Measurements from ENCODE around the gene WNK2. TPM values are rescaled to one million over a fixed set of nuclear protein-coding genes. Genes with fewer than 3 reads are reported as not detected.

The WNK2 gene
- total RNA-seq, 1 donor from 2014 or later = 12.6 TPM

DNA sequence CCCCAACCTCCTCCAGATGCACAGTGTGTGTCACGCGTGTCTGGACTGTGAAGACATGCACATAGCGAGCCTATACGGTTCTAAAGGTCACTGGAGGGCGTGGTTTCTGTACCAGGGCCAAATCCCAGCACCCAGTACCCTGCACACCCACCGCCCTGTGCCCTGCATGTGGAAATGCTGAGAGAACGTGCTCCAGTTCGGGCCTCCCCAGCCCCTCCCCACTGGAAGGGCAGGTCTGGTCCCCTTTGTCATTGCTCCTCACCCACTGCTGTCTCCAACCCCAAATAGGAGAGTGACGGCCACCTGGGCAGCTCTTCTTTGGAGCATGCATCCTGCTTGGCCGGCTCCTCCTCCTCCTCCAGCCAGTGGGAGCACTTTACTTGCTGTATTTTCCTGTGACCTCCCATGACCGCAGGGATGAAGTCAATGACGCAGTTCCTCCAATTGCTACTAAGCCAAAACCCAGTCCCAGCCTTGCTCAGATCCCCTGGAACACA is 116.7 kb downstream of the WNK2 start:
- no peak for FAIRE-seq
- DNase-seq (ENCODE audit: low spot score in 2 of 2) = peak in 1 of 2 donors; percentile 6

GRCh38 chr9:93301291-93301811 is 117.4 kb downstream of the WNK2 start:
- FAIRE-seq (no peak), DNase-seq (ENCODE audit: low spot score in 2 of 2) (peak in 1 of 2 donors; percentile 5)

DNA sequence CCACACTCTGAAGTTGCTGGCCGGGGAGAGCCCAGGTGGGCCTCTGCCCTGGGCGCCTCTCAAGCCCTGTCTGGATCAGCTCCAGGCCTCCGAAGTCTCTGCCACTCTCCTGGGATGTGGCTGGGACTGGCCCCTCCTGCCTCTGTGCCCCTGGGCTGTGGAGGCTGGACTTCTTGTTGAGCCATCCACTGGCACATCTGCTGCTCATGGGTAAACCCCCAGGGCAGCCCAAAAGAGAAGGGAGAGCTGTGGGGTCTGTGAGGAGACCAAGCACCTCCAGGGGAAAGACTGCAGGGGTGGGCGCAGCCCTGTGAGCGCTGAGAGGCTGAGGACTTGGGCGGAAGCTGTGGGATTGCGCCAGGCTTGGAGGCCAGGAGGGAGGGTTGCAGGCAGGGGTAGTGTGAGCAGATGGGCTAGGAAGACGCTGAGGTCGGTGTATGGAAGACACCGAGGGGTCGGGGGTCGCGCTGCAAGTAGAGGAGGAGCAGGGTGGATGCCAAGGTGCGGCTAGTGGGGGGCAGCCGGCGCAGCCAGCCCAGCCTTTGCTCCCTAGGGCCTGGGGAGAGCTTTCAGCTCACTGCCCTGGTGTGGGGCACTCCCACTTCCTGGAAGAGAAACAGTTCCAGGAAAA is 118.1 kb downstream of the WNK2 start:
- DNase-seq (ENCODE audit: low spot score in 2 of 2) (peak in 1 of 2 donors; percentile 7), FAIRE-seq (no peak)

DNA sequence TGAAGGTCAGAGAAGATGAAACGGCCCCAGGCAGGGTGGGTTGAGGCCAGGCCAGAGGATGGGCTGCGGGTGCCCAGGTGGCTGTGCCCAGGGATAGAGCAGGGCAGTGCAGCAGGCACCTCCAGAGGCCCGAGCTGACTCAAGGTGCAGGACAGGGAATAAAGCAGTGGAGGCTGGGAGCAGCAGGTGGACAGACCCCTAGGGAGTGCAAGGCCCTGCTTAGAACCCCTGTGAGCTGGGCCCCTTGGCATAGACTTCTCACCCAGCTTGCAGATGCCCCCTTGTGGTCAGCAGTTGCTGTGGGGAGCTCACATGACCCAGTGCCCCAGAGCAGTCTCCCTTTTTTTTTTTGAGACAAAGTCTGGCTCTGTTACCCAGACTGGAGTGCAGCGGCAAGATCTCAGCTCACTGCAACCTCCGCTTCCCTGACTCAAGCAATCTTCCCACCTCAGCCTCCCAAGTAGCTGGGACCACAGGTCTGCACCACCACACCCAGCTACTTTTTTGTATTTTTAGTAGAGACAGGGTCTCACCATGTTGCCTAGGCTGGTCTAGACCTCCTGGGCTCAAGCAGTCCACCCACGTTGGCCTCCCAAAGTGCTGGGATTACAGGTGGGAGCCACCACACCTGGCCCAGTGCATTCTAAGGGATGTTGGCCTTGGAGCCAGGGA is 118.8 kb downstream of the WNK2 start:
- DNase-seq (ENCODE audit: low spot score in 2 of 2) (peak; percentile 59), FAIRE-seq (no peak)

GRCh38 chr9:93303258-93303771 is 119.4 kb downstream of the WNK2 start:
- FAIRE-seq (no peak), DNase-seq (ENCODE audit: low spot score in 2 of 2) (peak in 1 of 2 donors; percentile 6)

GRCh38 chr9:93303806-93304573 is 120.1 kb downstream of the WNK2 start:
- DNase-seq (ENCODE audit: low spot score in 2 of 2) = peak in 1 of 2 donors; percentile 11
- FAIRE-seq = no peak

DNA sequence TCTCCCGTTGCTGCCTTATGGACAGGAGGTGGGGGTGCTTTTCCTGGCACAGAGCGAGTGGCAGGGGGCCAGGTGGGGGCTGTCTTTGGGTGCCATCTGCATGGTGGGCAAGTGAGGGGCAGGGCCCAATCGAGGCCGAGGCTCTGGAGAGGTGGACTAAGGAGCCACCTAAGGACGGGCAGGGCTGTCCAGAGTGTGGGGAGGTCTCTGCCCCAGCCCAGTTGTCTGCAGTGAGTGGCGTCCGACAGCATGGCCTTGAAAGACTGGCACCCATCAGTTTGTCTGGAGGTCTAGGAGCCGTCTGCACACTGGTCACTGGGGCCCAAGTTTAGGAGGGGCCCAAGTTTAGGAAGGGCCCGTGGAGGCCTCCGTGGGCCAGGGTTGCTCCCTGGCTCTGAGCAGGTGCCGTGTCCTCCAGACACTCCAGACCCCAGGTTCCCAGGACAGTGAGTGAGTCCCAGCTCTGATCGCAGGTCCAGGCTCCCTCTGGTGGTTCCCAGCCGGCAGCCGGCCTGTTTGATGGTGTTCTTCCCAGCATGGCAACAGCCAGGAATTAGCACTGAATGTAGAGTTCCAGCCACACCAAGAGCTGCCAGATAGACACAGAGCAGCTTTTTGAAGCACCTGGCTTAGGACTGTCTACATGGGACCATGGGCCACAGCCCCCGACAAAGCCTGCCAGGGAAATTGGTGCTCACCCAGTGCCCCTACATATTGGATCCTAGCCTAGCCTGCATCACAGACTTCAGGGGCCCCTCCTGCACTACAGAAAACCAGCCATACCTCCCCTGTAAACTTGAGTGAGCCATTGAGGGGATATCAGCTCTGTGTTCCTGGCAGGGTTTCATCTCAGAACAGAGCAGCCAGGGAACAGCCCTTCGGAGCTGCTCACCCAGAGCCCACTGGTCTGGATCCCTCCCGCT is 120.9 kb downstream of the WNK2 start:
- DNase-seq (ENCODE audit: low spot score in 2 of 2) (peak; percentile 79 to 84), FAIRE-seq (no peak)

- DNase-seq (ENCODE audit: low spot score in 2 of 2) = peak; percentile 27 to 32
- FAIRE-seq = no peak
These were observed 121.6 kb downstream of the WNK2 start for GRCh38 chr9:93305497-93306020.

- peak in 1 of 2 donors; percentile 15 for DNase-seq (ENCODE audit: low spot score in 2 of 2)
- FAIRE-seq = no peak
These were observed 122.1 kb downstream of the WNK2 start for GRCh38 chr9:93306081-93306480.

DNA sequence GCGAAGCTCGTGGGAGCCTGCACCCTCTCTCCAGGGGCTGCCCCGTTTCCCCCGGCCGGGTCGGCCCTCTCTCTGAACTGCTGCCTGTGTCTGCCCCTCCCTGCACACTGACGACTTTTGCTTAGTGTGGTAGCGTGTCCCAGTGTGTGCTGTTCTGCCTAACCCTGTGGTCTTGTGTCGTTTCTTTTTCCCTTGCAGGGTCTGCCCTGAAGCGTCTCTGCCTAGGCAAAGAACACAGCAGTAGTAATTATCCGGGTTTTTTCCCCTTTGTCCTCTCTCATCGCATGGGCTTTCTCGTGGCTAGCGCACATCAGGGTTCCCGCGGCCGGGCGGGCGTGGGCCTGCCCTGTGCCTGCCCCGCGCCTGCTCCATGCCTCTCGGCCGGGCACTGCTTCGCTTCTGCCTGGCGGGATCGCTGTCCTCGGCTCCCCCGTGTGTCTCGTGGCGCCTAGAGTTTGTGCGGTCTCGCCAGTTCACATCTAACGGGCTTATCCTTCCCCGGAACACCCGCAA is 122.7 kb downstream of the WNK2 start:
- FAIRE-seq (no peak), DNase-seq (ENCODE audit: low spot score in 2 of 2) (no peak)

DNA sequence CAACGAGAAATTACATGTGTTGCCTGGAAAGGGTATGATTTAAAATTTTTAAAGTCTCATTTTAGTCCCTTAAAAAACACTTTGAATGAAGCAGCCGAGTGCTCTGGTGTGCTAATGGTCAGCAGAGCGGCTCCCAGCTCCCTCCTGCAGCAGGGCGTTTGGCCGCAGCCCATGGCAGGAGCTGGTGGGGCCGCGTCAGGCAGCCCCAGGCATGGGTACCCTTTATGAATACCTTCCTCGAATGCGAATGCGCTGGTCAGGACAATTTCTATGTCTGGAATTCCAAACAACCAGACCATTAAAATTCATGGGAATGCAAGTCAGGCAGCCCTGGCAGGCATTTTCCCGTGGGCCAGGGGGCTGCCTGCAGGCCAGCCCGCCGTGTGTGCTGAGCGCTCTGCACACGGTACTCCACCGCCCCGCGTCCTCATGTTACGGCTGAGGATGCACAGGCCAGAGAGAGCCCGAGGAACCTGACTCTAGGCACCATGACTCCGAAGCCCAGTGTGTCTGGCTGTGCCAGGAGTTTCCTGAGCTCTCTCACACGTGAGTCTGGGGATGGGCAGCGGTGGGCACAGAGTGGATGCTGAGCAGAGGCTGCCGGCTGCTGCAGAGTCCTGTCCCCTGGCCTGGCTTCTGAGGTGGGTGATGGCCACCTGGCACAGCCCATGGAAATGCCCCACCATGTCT is 123.7 kb downstream of the WNK2 start:
- no peak for FAIRE-seq
- peak in 1 of 2 donors; percentile 32 for DNase-seq (ENCODE audit: low spot score in 2 of 2)

DNA sequence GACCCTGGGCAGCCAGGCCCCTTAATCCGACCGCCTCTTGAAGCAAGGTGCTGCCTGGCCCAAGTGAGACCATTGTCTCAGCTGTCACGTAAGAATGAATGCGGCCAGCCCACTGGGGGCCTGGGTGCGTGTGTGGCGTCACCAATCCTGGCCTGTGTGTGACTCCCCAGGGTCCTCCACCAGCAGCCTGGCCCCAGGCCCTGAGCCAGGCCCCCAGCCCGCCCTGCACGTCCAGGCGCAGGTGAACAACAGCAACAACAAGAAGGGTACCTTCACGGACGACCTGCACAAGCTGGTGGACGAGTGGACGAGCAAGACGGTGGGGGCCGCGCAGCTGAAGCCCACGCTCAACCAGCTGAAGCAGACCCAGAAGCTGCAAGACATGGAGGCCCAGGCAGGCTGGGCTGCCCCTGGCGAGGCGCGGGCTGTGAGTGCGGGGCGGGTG is 124.2 kb downstream of the WNK2 start:
- FAIRE-seq (no peak), DNase-seq (ENCODE audit: low spot score in 2 of 2) (no peak)

GRCh38 chr9:93308676-93309075 is 124.7 kb downstream of the WNK2 start:
- DNase-seq (ENCODE audit: low spot score in 2 of 2) (no peak), FAIRE-seq (no peak)

DNA sequence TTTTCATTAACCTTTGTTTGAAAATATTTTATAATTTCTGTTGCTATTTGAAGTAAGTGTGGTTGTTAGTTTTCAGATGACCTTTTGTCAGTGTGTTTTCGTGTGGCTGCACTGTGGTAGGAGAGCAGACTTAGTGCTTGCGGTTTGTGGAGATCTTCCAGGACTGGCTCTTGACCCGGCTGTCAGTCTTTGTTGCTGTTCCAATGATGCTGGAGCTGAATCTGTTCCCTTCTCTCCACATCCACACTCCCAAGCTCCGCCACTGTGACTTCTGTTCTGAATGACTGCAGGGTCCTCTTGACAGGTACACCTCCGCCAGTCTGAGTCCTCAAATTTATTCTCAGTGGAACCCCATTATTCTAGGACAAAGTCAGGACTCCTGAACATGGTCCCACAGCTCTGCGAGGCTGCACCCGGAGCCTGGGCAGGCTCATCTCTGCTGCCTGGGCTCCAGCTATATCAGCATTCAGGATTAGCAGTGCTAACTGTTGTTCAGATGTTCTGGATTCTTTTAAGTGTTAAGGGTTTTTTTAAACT is 126.0 kb downstream of the WNK2 start:
- FAIRE-seq (no peak), DNase-seq (ENCODE audit: low spot score in 2 of 2) (no peak)

DNA sequence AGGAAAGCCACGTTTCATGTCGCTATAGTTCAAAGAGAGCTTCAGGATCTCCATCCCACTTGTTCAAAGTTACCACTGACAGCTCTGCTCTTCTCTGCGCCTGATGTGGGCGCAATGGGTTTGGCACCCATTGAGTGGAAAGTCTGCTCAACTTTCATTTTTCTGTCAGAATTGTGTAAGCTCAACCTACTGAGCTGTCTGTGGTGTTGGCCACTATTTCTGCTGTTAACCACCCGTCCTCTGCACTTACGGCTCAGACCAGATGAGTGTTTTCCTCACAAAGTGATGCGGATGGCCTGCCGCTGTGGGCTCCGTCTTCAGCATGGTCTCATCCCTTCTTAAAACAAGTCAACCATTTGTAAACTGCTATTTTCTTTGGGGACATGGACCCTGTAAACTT is 131.2 kb downstream of the WNK2 start:
- DNase-seq (ENCODE audit: low spot score in 2 of 2) = no peak
- FAIRE-seq = no peak

- no peak for FAIRE-seq
- DNase-seq (ENCODE audit: low spot score in 2 of 2) = no peak
These were observed 132.0 kb downstream of the WNK2 start for GRCh38 chr9:93315960-93316359.

- DNase-seq (ENCODE audit: low spot score in 2 of 2) (no peak), FAIRE-seq (no peak)
These were observed 133.0 kb downstream of the WNK2 start for GRCh38 chr9:93316726-93317494.

All from frontal cortex (tissue), 4 donors.